Bronchial epithelial cell (primary cell): ENCODE results near the gene SHANK1. TPM values are rescaled to one million over a fixed set of nuclear protein-coding genes. Genes with fewer than 3 reads are reported as not detected.

Source experiments
- DNase-seq: peaks from one replicate; pipeline ENCODE4 v3.0.0-alpha.2; 2010; ENCODE audit warnings: low read depth
- FAIRE-seq: peaks from 2 replicates; lab custom pipeline; 2011; peaks lifted over from hg19 to GRCh38; lab: Jason Lieb, UNC
- H3K27me3 ChIP-seq: 2 replicates; pipeline ENCODE4 v1.5.1; 2011; ENCODE audit warnings: low read length; ENCODE audit not compliant: control insufficient read depth, insufficient read depth
- H3K36me3 ChIP-seq: 2 replicates; pipeline ENCODE4 v1.5.1; 2011; ENCODE audit warnings: low read length; ENCODE audit not compliant: control insufficient read depth, insufficient read depth
- H3K4me3 ChIP-seq: 2 replicates; pipeline ENCODE4 v1.5.1; 2011; ENCODE audit warnings: mild to moderate bottlenecking, low read depth, low read length, control low read depth
- total RNA-seq: library from RNA; depleted of rRNA; stranded (reverse); fragments of >200 nt; gene quantifications from 2 replicates; pipeline ENCODE4 v1.2.1, GENCODE V29; 2014
- TF ChIP-seq, protein P1 (sequence below): IDR thresholded peaks from 2 replicates; pipeline ENCODE4 v1.5.1; 2011; ENCODE audit warnings: mild to moderate bottlenecking, moderate library complexity, low read length, control low read depth, inconsistent platforms; ENCODE audit not compliant: insufficient read depth, severe bottlenecking

Gene SHANK1
- total RNA-seq, 1 donor from 2014 or later, result not detected

DNA sequence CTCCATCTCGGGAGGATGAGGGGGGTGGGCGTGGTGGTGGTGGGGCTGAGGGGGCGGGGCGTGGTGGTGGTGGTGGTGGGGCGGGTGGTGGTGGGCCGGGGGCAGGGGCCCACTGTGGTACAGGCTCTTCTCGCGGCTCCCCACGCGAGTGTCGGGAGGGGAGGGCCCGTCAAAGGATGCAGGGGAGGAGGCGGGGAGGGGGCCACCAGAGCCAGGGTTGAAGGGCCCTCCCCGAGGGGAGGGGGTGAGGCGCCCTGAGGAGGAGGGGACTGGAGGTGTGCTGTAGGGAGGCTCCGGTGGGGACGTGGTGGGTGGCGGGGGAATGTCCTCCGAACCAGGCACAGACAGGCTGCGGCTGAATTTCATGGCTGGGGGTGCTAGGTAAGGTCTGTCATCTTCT is 50.7 kb downstream of the SHANK1 start:
- TF ChIP-seq, protein P1, sequence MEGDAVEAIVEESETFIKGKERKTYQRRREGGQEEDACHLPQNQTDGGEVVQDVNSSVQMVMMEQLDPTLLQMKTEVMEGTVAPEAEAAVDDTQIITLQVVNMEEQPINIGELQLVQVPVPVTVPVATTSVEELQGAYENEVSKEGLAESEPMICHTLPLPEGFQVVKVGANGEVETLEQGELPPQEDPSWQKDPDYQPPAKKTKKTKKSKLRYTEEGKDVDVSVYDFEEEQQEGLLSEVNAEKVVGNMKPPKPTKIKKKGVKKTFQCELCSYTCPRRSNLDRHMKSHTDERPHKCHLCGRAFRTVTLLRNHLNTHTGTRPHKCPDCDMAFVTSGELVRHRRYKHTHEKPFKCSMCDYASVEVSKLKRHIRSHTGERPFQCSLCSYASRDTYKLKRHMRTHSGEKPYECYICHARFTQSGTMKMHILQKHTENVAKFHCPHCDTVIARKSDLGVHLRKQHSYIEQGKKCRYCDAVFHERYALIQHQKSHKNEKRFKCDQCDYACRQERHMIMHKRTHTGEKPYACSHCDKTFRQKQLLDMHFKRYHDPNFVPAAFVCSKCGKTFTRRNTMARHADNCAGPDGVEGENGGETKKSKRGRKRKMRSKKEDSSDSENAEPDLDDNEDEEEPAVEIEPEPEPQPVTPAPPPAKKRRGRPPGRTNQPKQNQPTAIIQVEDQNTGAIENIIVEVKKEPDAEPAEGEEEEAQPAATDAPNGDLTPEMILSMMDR, result no peak
- DNase-seq (no peak), FAIRE-seq (no peak)
- Histone ChIP-seq H3K4me3 (no peak overlapping the region), H3K36me3 (no peaks in the 10 kb centered on the region), H3K27me3 (peaks cover 11% of the 10 kb centered on the region)

- Histone ChIP-seq H3K36me3 (no peaks in the 10 kb centered on the region), H3K4me3 (no peak overlapping the region), H3K27me3 (peaks cover 11% of the 10 kb centered on the region)
- FAIRE-seq (no peak), DNase-seq (no peak)
- TF ChIP-seq, protein P1, result no peak
Observed at GRCh38 chr19:50668416-50668815, 51.2 kb downstream of the SHANK1 start.

GRCh38 chr19:50667759-50668231 is 51.8 kb downstream of the SHANK1 start:
- no peaks in the 10 kb centered on the region for H3K36me3 ChIP-seq
- TF ChIP-seq, protein P1, result no peak
- DNase-seq (no peak), FAIRE-seq (no peak)
- H3K27me3 ChIP-seq, result peaks cover 11% of the 10 kb centered on the region
- no peak overlapping the region for H3K4me3 ChIP-seq

DNA sequence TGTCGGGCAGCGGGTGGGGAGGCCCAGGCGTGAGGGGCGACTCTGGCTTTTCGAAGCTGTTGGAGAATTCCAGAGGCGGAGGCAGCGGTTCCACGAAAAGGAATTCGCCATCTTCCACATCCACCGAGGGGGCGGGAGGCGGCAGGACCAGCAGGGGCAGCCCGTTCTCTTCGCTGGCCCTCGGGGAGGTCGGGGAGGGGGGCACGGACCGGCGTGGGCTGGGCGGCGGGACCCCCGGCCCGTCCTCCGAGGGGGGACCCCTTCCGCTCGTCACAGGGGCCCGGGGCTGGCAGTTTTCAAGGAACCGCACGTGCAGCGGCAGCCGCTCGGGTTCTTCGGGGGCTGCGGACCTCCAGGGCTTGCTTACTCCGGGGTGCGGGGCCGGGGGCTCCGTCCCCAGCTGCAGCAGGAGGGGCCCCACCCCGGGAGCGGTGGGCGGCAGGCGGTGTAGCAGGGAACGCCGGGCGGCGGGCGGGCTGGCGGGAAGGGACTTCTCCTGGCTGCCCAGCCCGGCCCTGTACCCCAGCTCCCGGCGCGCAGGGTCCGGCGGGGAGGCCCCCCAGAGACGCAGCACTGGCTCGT is 52.3 kb downstream of the SHANK1 start:
- FAIRE-seq (no peak), DNase-seq (no peak)
- TF ChIP-seq, protein P1, result no peak
- Histone ChIP-seq H3K27me3 (peaks cover 11% of the 10 kb centered on the region), H3K36me3 (no peaks in the 10 kb centered on the region), H3K4me3 (no peak overlapping the region)

- DNase-seq (no peak), FAIRE-seq (no peak)
- no peaks in the 10 kb centered on the region for H3K36me3 ChIP-seq
- peaks cover 11% of the 10 kb centered on the region for H3K27me3 ChIP-seq
- H3K4me3 ChIP-seq, result no peak overlapping the region
- TF ChIP-seq, protein P1, result no peak
Observed at GRCh38 chr19:50666346-50667176, 53.0 kb downstream of the SHANK1 start.
